DND-41 (cell line): ENCODE measurements around the gene MKS1.

Experiments
- ATAC-seq: fragments of 200-7000 bp; cut with Tn5 transposase; 3 replicates; pipeline ENCODE4 v1.9.1; 2021; ENCODE audit warnings: low read depth; ENCODE audit not compliant: insufficient read depth
- DNase-seq: peaks from one replicate; pipeline ENCODE4 v3.0.0-alpha.2; 2020
- H2AFZ ChIP-seq: 2 replicates; pipeline ENCODE4 v1.6.0; 2012; ENCODE audit warnings: low read depth, low read length
- H3K27ac ChIP-seq: 2 replicates; pipeline ENCODE4 v1.5.1; 2012; ENCODE audit warnings: low read length, inconsistent platforms
- H3K27me3 ChIP-seq: fragments of 200-600 bp; sonication (generic); 2 replicates; pipeline ENCODE4 v1.6.0; 2012; ENCODE audit warnings: low read length, mild to moderate bottlenecking, inconsistent platforms; ENCODE audit not compliant: insufficient read depth, poor library complexity
- H3K36me3 ChIP-seq: 2 replicates; pipeline ENCODE4 v1.5.1; 2012; ENCODE audit warnings: low read length, inconsistent platforms; ENCODE audit not compliant: insufficient read depth
- H3K4me1 ChIP-seq: 2 replicates; pipeline ENCODE4 v1.5.1; 2012; ENCODE audit warnings: mild to moderate bottlenecking, low read length; ENCODE audit not compliant: insufficient read depth
- H3K4me2 ChIP-seq: 2 replicates; pipeline ENCODE4 v1.6.0; 2012; ENCODE audit warnings: mild to moderate bottlenecking, moderate library complexity, low read length, inconsistent platforms; ENCODE audit not compliant: insufficient read depth
- H3K4me3 ChIP-seq, 2 experiments: fragments of 200-600 bp in 1 of 2; shearing (Covaris generic) in 1 of 2; 2 replicates each; pipeline ENCODE4 v1.5.1; 2012 to 2016; ENCODE audit warnings: inconsistent platforms in 2 of 2, low read length in 2 of 2, mild to moderate bottlenecking in 2 of 2, low read depth in 1 of 2, moderate library complexity in 1 of 2
- H3K79me2 ChIP-seq: 2 replicates; pipeline ENCODE4 v1.6.0; 2012; ENCODE audit warnings: low read length, inconsistent platforms; ENCODE audit not compliant: insufficient read depth
- H3K9ac ChIP-seq: 2 replicates; pipeline ENCODE4 v1.6.0; 2012; ENCODE audit warnings: low read depth, mild to moderate bottlenecking, inconsistent platforms, low read length, moderate library complexity
- H3K9me3 ChIP-seq: 2 replicates; pipeline ENCODE4 v1.5.1; 2012; ENCODE audit warnings: low read length, moderate library complexity, mild to moderate bottlenecking, inconsistent platforms; ENCODE audit not compliant: insufficient read depth, severe bottlenecking
- H4K20me1 ChIP-seq: 2 replicates; pipeline ENCODE4 v1.6.0; 2012; ENCODE audit warnings: low read length; ENCODE audit not compliant: insufficient read depth
- CTCF ChIP-seq: IDR thresholded peaks from 2 replicates; pipeline ENCODE4 v1.5.1; 2012; ENCODE audit warnings: borderline replicate concordance, low read length, moderate library complexity, mild to moderate bottlenecking; ENCODE audit not compliant: poor library complexity, severe bottlenecking; ENCODE audit errors: extremely low read depth
- EZH2 ChIP-seq: IDR thresholded peaks from 3 replicates; pipeline ENCODE4 v1.6.1; 2012; ENCODE audit warnings: borderline replicate concordance, low read depth, mild to moderate bottlenecking, moderate library complexity, low read length, inconsistent platforms; ENCODE audit not compliant: severe bottlenecking

Gene MKS1

DNA sequence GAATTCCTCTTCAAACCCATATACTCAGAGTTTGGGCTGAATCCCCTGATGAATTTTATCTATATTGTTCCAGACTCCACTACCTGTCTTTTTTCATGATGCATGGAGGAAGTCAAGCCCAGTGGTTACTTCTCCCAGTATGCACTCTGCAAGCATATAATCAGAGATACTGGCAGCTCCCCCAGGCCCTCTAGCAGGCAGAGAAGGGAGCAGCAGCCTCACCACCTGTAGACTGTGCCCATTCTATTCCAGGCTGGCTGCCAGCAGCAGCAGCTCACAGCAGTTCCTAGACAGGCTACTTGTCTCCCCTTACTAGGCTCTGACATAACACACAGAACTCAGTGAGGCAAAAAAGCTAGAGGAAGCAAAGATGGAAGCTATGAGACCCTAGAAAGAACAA lies 3.4 kb downstream of the MKS1 start:
- Histone ChIP-seq H4K20me1 (no peaks in the 10 kb centered on the region), H3K27ac (no peak overlapping the region), H2AFZ (no peak overlapping the region), H3K36me3 (peaks cover 29% of the 10 kb centered on the region), H3K9me3 (no peaks in the 10 kb centered on the region), H3K9ac (no peak overlapping the region), H3K79me2 (0 out of 2 replicates have a peak, but pooled peaks cover 5% of the 10 kb centered on the region), H3K27me3 (no peaks in the 10 kb centered on the region), H3K4me2 (no peak overlapping the region), H3K4me1 (peaks cover 21% of the 10 kb centered on the region), H3K4me3 (no peak overlapping the region)
- ATAC-seq: no peak
- TF ChIP-seq CTCF (peak; percentile 3), EZH2 (no peak)
- peak; percentile 18 for DNase-seq

- H2AFZ ChIP-seq: no peak overlapping the region
- H3K27ac ChIP-seq: no peak overlapping the region
- no peak overlapping the region for H3K4me2 ChIP-seq
- H4K20me1 ChIP-seq: no peaks in the 10 kb centered on the region
- H3K4me3 ChIP-seq: no peak overlapping the region
- TF ChIP-seq CTCF: peak; percentile 44
- no peak for TF ChIP-seq EZH2
- no peaks in the 10 kb centered on the region for H3K9me3 ChIP-seq
- no peaks in the 10 kb centered on the region for H3K79me2 ChIP-seq
- no peaks in the 10 kb centered on the region for H3K27me3 ChIP-seq
- DNase-seq (no peak), ATAC-seq (no peak)
- H3K4me1 ChIP-seq: no peaks in the 10 kb centered on the region
- H3K9ac ChIP-seq: no peak overlapping the region
- H3K36me3 ChIP-seq: peaks cover 49% of the 10 kb centered on the region
These were observed 8.1 kb downstream of the MKS1 start for GRCh38 chr17:58210922-58211321.

DNA sequence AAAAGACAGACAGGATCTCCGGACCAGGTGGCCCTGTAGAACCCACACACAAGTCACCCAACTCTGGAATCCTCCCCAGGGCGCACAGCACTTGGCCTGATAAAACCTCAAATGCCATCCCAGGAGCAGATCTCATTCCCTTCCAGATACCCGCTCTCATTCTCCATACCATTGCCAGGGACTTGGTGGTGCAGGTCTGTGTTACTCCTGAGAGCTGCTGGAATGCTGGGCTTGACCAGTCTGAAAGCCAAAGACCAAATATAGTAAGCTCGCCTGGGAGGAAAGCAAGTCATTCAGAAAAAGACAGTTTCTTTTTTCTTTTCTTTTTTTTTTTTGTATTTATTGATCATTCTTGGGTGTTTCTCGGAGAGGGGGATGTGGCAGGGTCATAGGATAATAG lies 10.7 kb downstream of the MKS1 start:
- Histone ChIP-seq H3K4me3 (no peak overlapping the region), H3K27me3 (no peaks in the 10 kb centered on the region), H3K27ac (no peak overlapping the region), H3K36me3 (peaks cover 42% of the 10 kb centered on the region), H3K9ac (no peak overlapping the region), H3K79me2 (no peaks in the 10 kb centered on the region), H4K20me1 (no peaks in the 10 kb centered on the region), H3K9me3 (no peaks in the 10 kb centered on the region), H3K4me2 (no peak overlapping the region), H2AFZ (no peak overlapping the region), H3K4me1 (no peaks in the 10 kb centered on the region)
- DNase-seq (no peak), ATAC-seq (no peak)
- TF ChIP-seq EZH2 (no peak), CTCF (no peak)

DNA sequence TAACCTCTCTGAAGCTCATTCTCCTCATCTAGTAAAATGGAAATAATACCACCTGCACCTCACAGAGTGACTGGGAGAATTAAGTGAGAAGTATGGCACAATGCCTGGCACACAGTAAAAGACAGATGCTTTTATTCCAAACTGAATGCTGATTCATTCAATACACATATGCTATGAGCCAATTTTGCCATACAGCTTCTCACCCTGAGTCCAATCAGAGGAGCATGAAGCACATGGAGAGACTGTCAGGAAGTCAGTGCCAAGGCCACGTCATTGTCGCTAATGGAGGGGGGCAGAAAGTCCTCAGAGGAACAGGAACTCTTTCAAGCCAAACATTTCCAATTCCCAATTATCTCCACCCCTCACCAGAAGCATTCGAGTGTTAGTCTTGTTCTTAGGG lies 11.6 kb downstream of the MKS1 start:
- H3K9me3 ChIP-seq: no peaks in the 10 kb centered on the region
- H4K20me1 ChIP-seq: no peaks in the 10 kb centered on the region
- ATAC-seq (no peak), DNase-seq (no peak)
- no peak overlapping the region for H3K27ac ChIP-seq
- H3K79me2 ChIP-seq: no peaks in the 10 kb centered on the region
- H3K4me2 ChIP-seq: no peak overlapping the region
- no peaks in the 10 kb centered on the region for H3K27me3 ChIP-seq
- TF ChIP-seq EZH2 (no peak), CTCF (no peak)
- H3K9ac ChIP-seq: no peak overlapping the region
- peaks cover 35% of the 10 kb centered on the region for H3K36me3 ChIP-seq
- H3K4me1 ChIP-seq: no peaks in the 10 kb centered on the region
- no peak overlapping the region for H3K4me3 ChIP-seq
- no peak overlapping the region for H2AFZ ChIP-seq
